Right cardiac atrium (tissue), 5 donors: Measurements from ENCODE around the gene PAX6. TPM values are rescaled to one million over a fixed set of nuclear protein-coding genes. Genes with fewer than 3 reads are reported as not detected.

ENCODE experiments used
- ATAC-seq, 2 donors: fragments of 200-7000 bp; cut with Tn5 transposase; one replicate each; pipeline versions ENCODE4 v1.8.0 to v1.9.1; 2020; ENCODE audit warnings: moderate library complexity in 2 of 2, mild to moderate bottlenecking in 1 of 2
- DNase-seq, 3 donors: peaks; one replicate each; pipeline ENCODE4 v3.0.0-alpha.2; 2020
- H3K27ac ChIP-seq: one replicate; pipeline ENCODE4 v1.5.1; 2013; ENCODE audit warnings: mild to moderate bottlenecking, low read length, control low read depth, moderate library complexity
- H3K27me3 ChIP-seq: one replicate; pipeline ENCODE4 v1.6.1; 2013; ENCODE audit not compliant: control insufficient read depth, insufficient read depth
- H3K4me1 ChIP-seq: one replicate; pipeline ENCODE4 v1.6.1; 2013; ENCODE audit warnings: low read length; ENCODE audit not compliant: control insufficient read depth, insufficient read depth
- H3K4me3 ChIP-seq: one replicate; pipeline ENCODE4 v1.5.1; 2013; ENCODE audit warnings: low read length, control low read depth
- H3K9me3 ChIP-seq: one replicate; pipeline ENCODE4 v1.6.1; 2013; ENCODE audit warnings: low read length; ENCODE audit not compliant: control insufficient read depth
- WGBS: extraction: QIAGEN DNeasy Blood & Tissue Kit; methylation state at CpG from one replicate; pipeline ENCODE4 v1.1.7; 2013; 5-methylcytosine and 5-hydroxymethylcytosine counted together
- intact Hi-C, 4 donors: fragments of 100-400 bp; cut with DNase I; formaldehyde crosslinking; loops; one replicate each; pipeline versions ENCODE4 v1.11.0 to v1.14.0; 2022 to 2023
- polyA plus RNA-seq: library from polyadenylated mRNA; stranded (reverse); fragments of 200-250 nt; gene quantifications from one replicate; pipeline ENCODE4 v1.2.3, GENCODE V29; 2013
- total RNA-seq, 4 donors: library from RNA; stranded (reverse); fragmentation: NEBNext Ultra II Directional; extraction: Animal tissue kit (Norgen Biotek cat#: 25700); gene quantifications; one replicate each; pipeline ENCODE4 v1.2.1, GENCODE V29; 2021
- donor health status: healthy with polysubstance abuse.
- donor health status: DM: no; HTN: yes; CAD: no.
- donor health status: DM: no; HTN: no; CAD: no.
- donor health status: DM: no; HTN: yes; CAD: no; lungs with severe emphysema.
- donor health status: DM: yes; HTN: yes; CAD: no.

Gene PAX6
- total and polyA plus RNA-seq, 5 donors, result 0.02 TPM; not detected in 4

DNA sequence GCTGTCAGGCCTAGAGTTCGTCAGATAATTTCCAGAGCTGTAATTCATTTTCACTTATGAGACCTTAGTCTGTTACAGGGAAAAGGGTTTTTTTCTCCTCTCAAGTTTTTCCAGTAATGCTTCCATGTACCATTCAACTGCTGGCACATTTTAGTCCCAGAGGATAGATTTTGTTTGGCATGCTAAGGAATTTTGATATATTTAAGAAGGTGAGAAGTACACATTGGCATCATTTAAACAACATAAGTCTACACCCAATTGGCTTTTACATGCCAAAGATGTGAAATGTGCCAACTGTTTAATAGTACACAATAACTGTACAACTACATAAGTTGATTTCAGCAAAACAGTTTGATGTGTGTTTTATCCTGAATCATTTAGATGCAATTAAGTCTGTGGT is 71.0 kb downstream of the PAX6 start:
- ATAC-seq (no peak), DNase-seq (no peak)
- Histone ChIP-seq H3K9me3 (no peaks in the 10 kb centered on the region), H3K4me3 (no peak overlapping the region), H3K4me1 (no peaks in the 10 kb centered on the region), H3K27ac (no peak overlapping the region), H3K27me3 (no peaks in the 10 kb centered on the region)
- whole genome bisulfite sequencing, result 90% methylated on average over 1 of the region's 1 CpG
- intact Hi-C loops, result no loop called here
